Measurements from ENCODE around the gene DTNBP1.

The DTNBP1 gene, protein sequence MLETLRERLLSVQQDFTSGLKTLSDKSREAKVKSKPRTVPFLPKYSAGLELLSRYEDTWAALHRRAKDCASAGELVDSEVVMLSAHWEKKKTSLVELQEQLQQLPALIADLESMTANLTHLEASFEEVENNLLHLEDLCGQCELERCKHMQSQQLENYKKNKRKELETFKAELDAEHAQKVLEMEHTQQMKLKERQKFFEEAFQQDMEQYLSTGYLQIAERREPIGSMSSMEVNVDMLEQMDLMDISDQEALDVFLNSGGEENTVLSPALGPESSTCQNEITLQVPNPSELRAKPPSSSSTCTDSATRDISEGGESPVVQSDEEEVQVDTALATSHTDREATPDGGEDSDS

DNA sequence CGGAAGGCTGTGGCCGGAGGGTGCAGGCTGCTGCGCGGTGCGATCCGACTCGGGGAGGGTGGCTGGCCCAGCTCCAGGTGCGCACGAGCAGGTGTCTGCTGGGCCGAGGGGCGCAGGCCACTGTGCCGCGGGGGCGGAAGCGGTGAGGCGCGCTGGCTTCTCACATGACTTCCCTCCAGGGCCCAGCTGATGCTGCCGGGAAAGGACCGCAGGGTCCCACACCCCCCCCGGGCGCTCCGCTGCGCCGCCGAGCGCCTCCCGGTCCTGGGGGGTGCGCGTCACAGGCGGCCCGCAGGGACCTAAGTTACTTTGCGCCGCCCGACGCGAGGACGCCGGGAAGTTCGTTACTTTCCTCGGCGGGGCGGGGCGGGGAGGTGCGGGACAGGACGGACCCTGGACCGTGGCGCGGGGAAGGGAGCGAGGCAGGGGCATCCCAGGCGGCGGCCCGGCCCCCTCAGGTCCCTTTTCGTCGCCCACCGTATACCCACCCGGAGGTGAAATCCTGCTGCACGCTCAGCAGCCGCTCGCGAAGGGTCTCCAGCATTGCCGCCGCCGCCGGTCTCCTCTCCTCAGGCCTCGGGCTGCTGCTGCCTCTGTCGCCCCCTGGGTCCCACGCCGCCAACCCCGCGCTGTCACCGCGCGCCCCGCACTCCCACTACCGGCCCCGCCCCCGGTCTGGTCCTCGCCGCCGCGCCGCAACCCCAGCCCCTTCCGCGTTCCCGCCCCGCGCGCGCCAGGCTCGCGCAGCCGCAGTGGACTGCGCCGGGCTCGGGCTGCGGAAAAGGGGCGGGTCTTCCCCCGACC, at the start of gene DTNBP1:
DTNBP1 (minus strand) TSS at position 703 of the 804 bp plus-strand sequence; CDS start at position 544, 159 bp downstream.
- DNase-seq (ENCODE audit: low read depth) = peak; percentile 62

GRCh38 chr6:15709651-15710269, 46.9 kb upstream of the DTNBP1 start:
- DNase-seq (ENCODE audit: low read depth) = no peak

- DNase-seq (ENCODE audit: low read depth) = no peak
These were observed 45.4 kb upstream of the DTNBP1 start for GRCh38 chr6:15708231-15708630.

DNA sequence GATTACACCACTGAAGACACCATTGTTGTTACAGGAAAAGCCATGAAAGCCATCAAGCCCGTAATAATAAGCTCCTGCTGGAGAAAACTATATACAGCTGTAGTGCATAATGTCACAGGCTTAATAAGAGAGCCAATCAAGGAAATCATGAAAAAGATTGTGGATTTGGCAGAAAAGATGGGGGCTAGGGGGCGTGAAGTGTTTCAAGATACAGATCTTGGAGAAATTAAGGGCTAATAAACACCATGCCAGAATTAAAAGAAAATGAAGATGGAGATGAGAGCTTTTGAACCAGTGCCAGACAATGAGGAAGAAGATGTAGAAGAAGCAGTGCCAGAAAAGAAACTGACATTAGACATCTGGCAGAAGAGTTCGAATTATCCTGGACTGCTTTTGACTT, 43.2 kb upstream of the DTNBP1 start:
- no peak for DNase-seq (ENCODE audit: low read depth)

- DNase-seq (ENCODE audit: low read depth) = no peak
These were observed 35.6 kb upstream of the DTNBP1 start for GRCh38 chr6:15698471-15698870.

- DNase-seq (ENCODE audit: low read depth) = no peak
These were observed 35.1 kb upstream of the DTNBP1 start for GRCh38 chr6:15697895-15698294.

GRCh38 chr6:15691250-15691869, 28.5 kb upstream of the DTNBP1 start:
- DNase-seq (ENCODE audit: low read depth) = peak; percentile 41

DNA sequence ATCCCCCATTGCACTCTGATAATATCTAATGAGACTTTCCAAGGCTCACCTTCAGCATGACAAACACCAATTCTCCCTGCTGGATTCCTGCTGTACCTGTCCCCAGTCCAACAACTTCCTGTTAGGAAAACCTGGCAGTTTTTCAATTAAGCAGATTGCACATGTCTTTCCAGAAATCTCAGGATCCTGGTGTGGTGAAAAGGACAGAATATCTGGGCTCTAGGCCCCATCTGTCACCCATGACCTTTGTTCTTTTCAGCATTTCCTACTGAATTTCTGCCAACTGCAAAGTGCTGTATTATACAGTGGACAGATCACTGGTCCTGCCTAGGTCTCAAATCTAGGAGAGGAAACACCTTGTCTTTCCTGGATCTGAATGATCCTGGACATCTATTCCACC, 27.7 kb upstream of the DTNBP1 start:
- no peak for DNase-seq (ENCODE audit: low read depth)

- no peak for DNase-seq (ENCODE audit: low read depth)
These were observed 27.0 kb upstream of the DTNBP1 start for GRCh38 chr6:15689586-15690482.

GRCh38 chr6:15685619-15686018, 22.8 kb upstream of the DTNBP1 start:
- DNase-seq (ENCODE audit: low read depth) = no peak

GRCh38 chr6:15682965-15683822, 20.4 kb upstream of the DTNBP1 start:
- DNase-seq (ENCODE audit: low read depth) = no peak

DNA sequence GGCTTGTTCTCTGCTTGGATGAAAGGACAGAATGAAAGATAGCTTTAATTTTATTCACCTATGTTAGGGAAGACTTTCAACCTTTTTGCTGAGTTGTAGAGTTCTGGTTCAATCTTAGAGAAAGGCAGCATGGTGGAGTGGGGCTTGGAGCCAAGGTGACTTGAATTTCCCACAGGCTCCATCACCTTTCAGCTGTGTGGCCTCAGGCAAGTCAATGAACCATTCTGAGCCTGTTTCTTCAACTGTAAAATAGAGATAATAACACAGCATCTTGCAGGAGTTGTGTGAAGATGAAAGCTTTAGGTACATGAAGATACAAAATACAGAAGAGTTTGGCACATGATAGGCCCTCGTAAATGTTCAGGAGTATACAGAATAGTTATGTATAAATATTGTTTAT, 19.1 kb upstream of the DTNBP1 start:
- no peak for DNase-seq (ENCODE audit: low read depth)

- no peak for DNase-seq (ENCODE audit: low read depth)
These were observed 15.7 kb upstream of the DTNBP1 start for GRCh38 chr6:15678514-15678913.

DNA sequence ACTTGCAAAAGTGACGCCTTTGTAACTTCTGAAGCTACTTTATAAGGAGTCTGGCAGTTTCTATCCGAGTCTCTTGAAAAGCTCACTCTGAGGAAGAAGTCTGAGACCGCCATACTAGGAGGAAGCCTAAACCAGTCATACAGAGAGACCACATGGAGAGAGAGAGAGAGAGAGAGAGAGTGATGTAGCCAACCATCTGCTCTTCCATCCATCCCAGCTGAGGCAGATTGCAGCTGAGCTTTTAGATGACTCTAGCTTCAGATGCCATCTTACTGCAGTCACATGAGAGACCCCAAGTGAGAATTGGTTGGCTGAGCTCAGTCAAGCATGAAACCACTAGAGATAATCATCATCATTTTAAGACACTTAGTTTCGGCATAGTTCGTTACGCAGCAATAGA, 15.0 kb upstream of the DTNBP1 start:
- DNase-seq (ENCODE audit: low read depth) = no peak

DNA sequence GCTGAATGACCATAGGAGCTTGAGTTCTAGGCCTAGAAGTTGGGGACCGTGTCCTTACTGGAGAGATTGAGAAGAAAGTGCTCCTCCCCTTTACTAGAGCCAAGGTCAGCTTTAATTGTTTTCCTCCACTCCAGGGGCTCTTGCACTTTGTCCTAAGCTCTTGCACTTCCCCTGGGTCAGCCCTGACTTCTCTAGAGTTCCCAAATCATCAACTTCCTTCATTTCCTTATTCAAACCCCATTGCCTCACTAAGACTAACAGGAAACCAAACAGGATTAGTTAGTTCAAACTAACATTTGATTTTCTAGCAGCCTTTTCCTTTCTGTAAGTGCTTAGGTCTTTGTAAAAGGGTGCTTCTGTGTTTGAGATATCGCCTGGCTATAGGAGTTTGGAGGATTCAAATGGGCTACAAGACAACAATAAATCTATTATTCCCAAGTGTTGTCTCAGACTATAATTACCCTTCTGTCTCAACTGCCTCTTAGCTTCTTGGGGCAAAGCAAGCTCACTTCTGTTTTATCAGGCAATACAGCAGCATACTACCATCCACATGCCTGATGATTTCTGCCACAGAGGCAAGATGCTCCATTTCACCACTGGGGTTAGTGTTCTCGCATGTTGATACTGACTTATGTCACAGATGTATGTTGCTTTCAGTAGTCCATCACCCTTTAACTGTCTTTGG, 12.8 kb upstream of the DTNBP1 start:
- DNase-seq (ENCODE audit: low read depth) = no peak

GRCh38 chr6:15674690-15675386, 12.0 kb upstream of the DTNBP1 start:
- no peak for DNase-seq (ENCODE audit: low read depth)

- DNase-seq (ENCODE audit: low read depth) = no peak
These were observed 10.8 kb upstream of the DTNBP1 start for GRCh38 chr6:15673666-15674065.

- no peak for DNase-seq (ENCODE audit: low read depth)
These were observed 10.0 kb upstream of the DTNBP1 start for GRCh38 chr6:15672818-15673217.

DNA sequence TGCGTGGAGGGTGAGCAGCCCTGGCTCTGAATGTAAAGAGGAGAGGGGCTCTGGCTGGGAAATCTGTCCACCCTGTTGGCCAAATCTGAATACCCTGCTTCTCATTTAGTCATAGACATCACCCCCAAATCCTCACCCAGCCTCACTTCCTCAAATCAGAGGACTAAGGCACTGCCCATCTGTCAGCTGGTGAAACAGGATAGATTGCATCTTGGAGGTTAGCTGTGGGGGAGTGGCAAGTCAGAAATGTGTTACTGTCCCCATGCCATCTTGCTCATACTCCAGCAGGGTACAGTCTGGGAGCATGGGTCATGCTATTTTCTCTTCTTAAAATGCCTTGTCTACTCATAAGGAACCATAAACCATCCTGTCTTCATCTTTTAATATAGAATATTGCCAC, 9.5 kb upstream of the DTNBP1 start:
- DNase-seq (ENCODE audit: low read depth) = no peak

All from T-helper 22 cell (primary cell).